ENCODE measurements around the gene LSM4.
"Not testable (repeated sequence)": the region's sequence is repeated elsewhere in the genome, so short reads cannot be mapped to it uniquely, and the experiment has no call there.

Gene LSM4

GRCh38 chr19:18340190-18340989 is 17.5 kb upstream of the LSM4 start, which contains the start of gene PGPEP1:
TSS of gene PGPEP1 (plus strand) at chr19:18340598. CDS start at chr19:18340682, 84 bp downstream.
- DNase-seq = peak; percentile 13 to 54 (median 32)

- no peak for DNase-seq
Observed at GRCh38 chr19:18339723-18340122, 16.8 kb upstream of the LSM4 start.

GRCh38 chr19:18338541-18338940 is 15.7 kb upstream of the LSM4 start:
- no peak for DNase-seq

GRCh38 chr19:18336121-18336520 is 13.2 kb upstream of the LSM4 start:
- no peak for DNase-seq

- no peak for DNase-seq
Observed at GRCh38 chr19:18333680-18334079, 10.8 kb upstream of the LSM4 start.

GRCh38 chr19:18332917-18333530 is 10.1 kb upstream of the LSM4 start:
- no peak for DNase-seq

GRCh38 chr19:18330868-18331267 is 8.0 kb upstream of the LSM4 start:
- DNase-seq = no peak

GRCh38 chr19:18329035-18329376 is 6.1 kb upstream of the LSM4 start:
- no peak for DNase-seq

GRCh38 chr19:18328340-18329034 is 5.6 kb upstream of the LSM4 start:
- peak; percentile 45 to 71 (median 58) for DNase-seq

GRCh38 chr19:18326772-18327171 is 3.9 kb upstream of the LSM4 start:
- DNase-seq = no peak

GRCh38 chr19:18324373-18324731 is 1.5 kb upstream of the LSM4 start:
- not testable (repeated sequence) for DNase-seq

GRCh38 chr19:18322318-18322758 is 538 bp downstream of the LSM4 start:
- DNase-seq = no peak

- no peak for DNase-seq
Observed at GRCh38 chr19:18321734-18322102, 1.2 kb downstream of the LSM4 start.

- no peak for DNase-seq
Observed at GRCh38 chr19:18320865-18321733, 1.8 kb downstream of the LSM4 start.

GRCh38 chr19:18319591-18320135 is 3.2 kb downstream of the LSM4 start:
- DNase-seq = no peak

GRCh38 chr19:18317961-18318800 is 4.7 kb downstream of the LSM4 start:
- peak in 1 of 4 experiments; percentile 26 for DNase-seq

GRCh38 chr19:18313398-18313797 is 9.5 kb downstream of the LSM4 start:
- no peak for DNase-seq

GRCh38 chr19:18312092-18312534 is 10.8 kb downstream of the LSM4 start:
- DNase-seq = no peak

GRCh38 chr19:18311502-18312091 is 11.3 kb downstream of the LSM4 start:
- DNase-seq = no peak

- DNase-seq = no peak
Observed at GRCh38 chr19:18310966-18311365, 11.9 kb downstream of the LSM4 start.
